GM19239 (cell line): ENCODE results near the gene RYR2.

Experiments used
- DNase-seq: peaks from one replicate; pipeline ENCODE4 v3.0.0; 2011; ENCODE audit warnings: low spot score; ENCODE audit not compliant: insufficient read length
- FAIRE-seq: peaks from 2 replicates; lab custom pipeline; 2011; peaks lifted over from hg19 to GRCh38; lab: Jason Lieb, UNC

RYR2 gene

DNA sequence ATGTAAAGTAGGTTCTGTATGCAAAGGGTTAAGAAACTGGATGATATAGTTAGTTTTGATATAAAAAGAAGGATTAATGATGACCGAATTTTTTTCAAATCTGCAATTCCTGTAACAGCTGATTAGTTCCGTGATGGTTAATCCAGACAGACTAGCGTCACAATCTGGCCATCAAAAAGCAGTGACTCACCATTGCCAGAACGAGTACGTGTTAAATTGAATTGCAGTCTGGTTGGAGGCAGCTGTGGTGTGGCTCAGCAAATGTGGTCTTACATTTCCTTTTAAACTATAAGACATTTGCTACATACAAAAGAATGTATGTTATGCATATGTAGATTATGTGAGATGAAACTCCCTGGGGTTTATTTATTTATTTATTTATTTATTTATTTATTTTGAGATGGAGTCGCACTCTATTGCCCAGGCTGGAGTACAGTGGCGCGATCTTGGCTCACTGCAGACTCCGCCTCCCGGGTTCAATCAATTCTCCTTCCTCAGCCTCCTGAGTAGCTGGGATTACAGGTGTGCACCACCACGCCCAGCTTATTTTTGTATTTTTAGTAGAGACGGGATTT, 139.8 kb downstream of the RYR2 start:
- no peak for FAIRE-seq
- no peak for DNase-seq

DNA sequence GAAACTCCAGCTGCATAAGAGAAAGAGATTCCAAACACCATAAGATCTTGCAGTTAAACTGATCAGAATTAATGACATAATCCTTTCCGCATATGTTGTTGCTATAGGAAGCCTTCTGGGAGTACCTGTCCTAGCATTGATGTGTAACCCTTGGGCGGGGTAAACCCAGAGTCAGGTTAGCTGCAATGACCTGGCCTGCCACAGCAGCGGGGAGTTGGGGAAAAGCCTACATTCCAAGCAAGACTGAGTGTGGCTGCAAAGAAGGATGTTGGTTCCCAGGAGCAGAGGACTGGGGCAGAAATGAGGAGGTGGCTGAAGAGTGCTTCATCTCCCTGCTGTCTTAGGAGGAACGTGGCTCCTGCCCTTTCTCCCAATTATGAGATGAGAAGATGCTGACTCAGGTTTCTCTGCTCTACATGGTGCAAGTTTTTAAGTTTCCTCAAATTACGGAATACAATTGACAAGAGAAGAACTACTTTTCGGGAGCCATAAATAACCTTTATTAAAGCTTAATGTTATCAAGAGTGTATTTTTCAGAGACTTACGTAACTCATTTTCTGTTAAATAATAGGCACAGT, 142.1 kb downstream of the RYR2 start:
- FAIRE-seq, result no peak

DNA sequence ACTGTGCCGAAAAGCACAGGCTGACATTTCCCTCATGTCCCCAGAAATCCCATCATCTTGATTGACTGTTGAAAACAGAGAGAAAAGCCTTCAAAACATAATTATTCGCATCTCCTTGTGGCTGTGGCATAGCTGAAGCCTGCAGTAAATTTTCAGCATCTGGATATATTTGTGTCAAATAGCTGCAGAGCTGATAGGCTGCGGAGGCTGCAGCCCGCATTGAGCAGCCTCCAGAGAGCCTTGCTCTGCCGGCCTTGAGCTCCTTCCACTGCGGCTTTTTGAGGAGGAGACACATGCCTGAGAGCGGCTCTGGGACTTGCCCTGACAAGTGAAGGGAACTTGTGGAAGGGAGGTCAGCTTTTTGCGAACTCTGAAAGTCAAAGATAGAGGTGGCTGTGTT, 144.7 kb downstream of the RYR2 start:
- DNase-seq (no peak), FAIRE-seq (no peak)

More for the DNA sequence above, 142.1 kb downstream of the RYR2 start:
- DNase-seq, result no peak

DNA sequence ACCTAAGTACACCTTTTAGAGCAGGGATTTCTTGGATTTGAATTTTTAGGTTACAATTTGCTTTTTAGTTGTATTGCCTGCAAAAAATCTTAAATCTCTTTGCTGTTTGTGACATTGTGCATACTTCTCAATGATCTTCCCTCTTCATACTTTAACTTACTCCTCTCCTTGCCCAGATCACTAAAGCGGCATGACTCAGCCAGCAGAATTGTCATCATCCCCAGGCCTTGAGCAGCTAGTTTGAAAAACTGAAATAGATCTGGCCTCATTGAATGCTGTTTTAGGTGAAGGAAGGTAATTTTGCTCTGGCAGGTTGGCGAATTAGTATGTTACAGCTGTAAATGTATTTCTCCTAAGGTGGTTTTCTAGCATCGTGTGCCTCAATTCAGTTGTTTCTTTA, 145.9 kb downstream of the RYR2 start:
- FAIRE-seq, result no peak
- no peak for DNase-seq

DNA sequence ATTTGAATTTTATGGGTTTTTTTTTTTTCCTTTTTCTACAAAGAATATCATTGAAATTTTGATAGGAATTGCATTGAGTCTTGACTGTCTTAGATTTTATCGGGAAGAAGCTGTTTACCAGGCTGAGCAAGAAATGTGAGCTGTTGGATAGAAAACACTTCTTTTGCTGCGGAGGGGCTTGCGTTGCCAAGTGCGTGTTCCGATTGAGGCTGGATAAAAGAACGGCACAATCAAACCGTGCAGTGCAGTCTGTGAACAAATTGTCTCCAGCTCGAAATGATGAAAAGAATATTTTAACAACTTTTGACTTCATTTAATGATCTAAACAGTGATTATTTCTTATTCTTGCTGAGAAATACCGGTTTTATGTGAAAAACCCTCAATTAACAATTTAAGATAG, 149.4 kb downstream of the RYR2 start:
- DNase-seq (no peak), FAIRE-seq (no peak)

DNA sequence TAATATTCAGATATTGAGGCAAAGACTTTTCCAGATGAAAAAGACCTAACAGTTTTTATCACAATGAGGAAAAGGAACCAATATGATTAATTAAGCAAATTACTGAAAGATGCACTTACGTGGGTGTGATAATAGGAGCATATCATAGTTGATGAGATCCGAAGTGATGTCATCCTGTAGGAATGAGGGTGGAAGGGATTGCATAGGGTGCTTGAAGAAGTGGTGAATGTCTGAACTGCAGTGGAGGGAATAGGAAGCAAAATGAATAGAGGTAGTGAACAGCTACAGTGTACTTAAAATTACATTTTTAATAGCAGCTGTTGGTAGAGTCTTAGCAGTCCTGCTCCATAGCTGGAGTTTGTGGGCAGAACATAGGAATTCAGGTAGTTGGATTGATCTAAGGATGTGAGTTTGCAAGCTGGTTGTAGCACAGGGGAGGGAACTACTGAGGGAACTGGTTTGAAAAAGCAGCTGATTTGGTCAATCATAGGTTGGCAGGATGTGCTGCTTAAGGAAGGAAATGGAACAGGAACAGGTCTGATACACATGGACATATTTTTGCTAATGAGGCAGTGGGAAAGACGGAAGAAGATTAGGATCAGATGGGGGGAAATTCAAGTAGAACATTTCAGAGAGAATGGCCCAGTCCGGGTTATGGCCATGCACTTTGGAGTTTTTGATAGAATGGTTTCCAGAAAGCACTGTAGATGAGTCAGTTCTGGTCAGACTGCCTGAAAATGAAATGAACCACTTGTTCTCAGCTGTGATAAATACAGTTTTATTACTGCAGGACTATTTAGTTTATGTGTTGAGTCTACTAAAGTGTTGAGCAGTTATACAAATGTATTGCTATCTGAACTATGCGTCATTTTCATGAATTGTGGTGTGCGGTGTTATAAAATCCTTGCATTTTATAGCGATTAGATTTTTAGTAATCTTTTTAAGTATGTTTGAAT, 155.8 kb downstream of the RYR2 start:
- FAIRE-seq (no peak), DNase-seq (no peak)

DNA sequence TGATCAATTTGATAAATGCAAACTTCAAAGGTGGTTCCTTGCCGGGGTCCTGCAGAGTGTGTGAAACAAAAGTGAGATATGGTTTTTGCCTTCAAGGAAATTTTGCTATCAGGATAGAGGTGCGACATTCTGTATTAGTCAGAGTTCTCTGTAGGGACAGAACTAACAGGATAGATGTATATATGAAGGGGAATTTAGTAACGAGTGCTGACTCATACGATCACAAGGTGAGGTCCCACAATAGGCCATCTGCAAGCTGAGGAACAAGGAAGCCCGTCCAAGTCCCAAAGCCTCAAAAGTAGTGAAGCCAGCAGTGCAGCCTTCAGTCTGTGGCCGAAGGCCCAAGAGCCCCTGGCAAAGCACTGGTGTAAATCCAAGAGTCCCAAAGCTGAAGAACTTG, 157.0 kb downstream of the RYR2 start:
- FAIRE-seq, result no peak
- DNase-seq, result no peak

DNA sequence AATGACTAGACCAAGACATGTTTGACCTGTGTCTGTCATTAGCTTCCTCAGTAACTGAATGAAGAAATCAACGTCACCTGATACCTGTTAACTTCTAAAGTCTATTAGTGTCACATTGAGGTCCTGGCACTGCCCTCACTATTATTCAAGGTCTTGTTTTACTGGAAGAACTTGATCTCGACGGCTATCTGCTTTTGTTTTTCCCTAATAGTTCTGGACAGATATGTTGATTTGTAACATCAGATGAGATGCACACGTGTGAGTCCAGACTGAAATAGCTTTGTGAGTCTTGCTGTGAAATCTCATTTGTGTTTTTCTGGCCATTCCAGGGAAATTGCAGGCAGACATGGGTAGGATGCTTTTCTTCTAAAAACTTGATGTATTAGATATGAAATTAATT, 159.2 kb downstream of the RYR2 start:
- DNase-seq (no peak), FAIRE-seq (no peak)

DNA sequence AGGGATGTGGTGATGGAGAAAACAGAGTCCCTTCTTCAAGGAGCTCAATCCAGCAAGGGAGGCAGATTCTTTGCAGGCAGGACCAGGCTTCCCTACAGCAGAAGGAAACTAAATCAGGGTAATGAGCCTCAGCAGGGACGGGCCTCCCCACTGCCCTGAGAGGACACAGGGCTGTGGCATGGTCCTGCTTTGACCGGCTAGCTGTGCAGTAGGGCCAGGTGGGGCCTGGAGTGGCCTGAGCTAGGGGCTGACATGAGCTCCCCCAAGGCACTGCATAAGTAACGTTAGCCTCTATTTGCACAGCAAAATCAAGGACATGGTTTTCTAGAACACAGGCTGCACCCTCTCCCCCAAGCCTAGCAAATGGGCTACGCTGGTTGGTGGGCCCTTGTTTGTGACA, 162.9 kb downstream of the RYR2 start:
- FAIRE-seq (no peak), DNase-seq (no peak)

DNA sequence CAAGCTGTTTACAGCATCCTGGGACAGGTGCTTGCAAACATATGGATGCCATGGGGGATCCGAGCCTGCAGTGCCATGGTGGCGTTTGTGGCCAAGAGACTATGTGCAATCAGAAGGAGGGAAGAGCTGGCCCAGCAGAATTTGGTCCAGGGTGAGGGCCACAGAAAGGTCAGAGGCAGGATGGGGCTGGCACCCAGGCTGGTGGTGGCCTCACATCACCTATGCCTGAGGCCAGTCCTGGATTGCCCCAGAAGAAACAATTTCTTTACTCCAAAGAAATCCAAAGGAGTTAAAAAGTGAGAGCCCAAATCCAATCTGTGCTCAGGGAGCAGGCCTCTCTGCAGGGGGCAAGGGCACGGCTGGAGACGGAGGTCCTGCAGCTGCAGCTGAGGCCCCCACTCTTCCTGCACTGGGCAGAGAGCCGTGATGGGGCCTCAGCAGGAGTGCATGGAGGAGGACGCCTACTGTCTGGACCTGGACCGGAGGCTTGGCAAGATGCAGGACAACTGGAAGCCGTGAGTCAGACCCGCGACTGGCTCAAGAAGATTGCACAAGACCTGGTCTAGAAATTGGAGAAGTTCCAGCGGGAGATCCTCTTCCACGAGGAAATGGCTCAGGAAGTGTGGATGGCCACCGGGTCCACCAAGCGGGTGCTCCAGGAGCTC, 163.5 kb downstream of the RYR2 start:
- FAIRE-seq (no peak), DNase-seq (no peak)

DNA sequence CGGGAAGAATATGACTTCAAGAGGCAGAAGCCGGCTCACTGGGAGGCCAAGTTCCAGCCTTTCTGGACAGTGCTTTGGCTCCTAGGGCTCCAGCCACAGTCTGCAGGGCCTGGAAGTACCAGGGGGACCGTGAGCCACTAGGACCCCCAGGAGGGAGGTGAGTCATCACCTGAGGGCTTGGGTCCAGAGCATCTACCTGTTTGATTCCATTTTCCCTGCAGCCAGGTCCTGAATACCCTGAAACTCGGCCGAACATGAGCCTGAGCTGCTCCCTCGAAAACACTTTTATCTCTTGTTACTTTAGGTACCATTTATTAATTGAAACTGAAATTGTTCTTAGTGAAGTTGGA, 164.1 kb downstream of the RYR2 start:
- DNase-seq (no peak), FAIRE-seq (no peak)

DNA sequence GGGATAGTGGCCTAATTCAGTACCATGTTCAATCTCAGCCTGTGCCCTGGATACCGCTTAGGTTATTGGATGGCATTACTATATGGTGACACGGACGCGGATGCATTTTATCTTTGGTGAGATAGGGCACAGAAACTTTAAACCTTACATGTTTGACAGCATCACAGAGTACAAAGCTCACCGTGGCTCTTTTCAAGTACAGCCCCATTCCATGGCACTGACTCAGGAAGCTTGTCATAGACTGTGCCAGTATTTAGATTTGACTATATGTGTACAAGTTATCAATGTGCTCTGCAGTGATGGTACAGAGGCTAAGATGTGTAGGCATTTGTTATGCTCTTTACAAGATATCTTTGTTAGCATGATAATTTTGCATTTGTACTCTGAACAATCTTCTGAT, 169.0 kb downstream of the RYR2 start:
- no peak for FAIRE-seq
- DNase-seq, result no peak

DNA sequence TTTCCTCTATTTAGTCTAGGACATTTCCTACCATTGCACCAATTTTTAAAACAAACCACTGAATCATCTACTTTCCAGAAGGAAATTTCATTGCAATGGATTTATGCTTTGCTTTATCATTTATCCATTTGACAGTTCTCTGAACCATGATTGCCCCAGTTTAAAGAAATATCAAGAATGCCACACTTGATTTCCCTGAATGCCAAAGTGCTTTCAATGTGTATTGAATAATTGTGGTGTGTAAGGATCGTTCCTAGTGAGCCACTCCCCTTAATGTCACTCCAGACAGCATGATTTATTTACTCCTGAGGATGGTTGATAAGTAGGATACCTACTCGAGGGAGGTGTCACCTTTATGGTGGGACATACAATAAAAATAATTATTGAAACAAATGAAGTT, 169.6 kb downstream of the RYR2 start:
- DNase-seq (no peak), FAIRE-seq (no peak)

DNA sequence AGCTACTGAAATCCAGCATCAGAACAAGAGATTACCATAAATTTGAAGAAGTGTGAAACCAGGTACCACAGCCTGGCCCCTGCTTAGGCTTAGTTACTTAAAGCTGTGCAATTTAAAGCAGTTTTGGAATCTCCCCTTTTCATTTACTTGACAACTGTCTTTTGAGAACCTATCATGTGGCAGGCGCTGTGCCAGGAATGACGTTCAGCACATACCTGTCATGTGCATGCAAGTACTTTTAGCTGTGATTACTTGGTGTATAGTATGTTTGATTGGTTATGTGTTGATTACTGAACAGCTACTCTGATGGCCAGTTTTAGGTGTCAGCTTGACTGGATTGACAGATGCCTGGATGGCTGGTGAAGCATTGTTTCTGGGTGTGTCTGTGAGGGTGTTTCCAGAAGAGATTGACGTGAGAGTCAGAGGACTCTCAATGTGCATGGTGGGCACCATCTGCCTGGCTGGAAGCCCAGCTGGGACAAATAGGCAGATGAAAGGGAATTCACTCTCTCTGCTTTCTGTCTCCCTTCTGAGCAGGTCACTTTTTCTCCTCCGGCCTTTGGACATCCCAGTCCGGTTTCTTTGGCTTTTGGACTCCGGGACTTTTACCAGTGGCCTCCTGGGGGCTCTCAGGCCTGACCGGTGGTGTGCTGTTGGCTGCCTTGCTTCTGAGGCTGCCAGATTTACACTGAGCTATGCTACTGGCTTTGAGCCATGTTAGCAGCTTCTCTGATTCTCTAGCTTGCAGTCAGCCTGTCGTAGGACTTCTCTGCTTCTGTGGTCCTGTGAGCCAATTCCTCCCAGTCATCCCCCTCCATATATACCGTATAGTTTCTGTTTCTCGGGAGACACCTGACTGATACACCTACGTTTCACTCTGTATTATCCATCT, 178.0 kb downstream of the RYR2 start:
- FAIRE-seq, result no peak
- no peak for DNase-seq

DNA sequence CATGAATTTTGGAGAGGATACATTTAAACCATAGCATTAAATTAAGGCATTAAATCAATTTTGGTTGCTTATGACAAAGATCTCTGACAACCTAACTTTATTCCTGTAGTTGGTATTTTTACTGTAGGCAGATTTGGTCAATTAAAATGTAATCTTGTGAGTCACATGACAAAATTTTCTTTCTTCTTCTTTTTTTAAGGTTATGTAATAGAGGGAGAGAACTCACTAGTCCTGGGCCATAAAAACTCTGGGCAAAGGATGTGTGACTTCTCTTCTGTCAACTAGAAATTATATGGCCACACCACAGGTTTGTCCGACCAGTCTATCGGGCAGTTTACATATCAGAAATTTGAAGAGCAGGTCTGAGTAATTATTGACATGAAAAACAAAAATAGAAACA, 181.4 kb downstream of the RYR2 start:
- FAIRE-seq (no peak), DNase-seq (no peak)

DNA sequence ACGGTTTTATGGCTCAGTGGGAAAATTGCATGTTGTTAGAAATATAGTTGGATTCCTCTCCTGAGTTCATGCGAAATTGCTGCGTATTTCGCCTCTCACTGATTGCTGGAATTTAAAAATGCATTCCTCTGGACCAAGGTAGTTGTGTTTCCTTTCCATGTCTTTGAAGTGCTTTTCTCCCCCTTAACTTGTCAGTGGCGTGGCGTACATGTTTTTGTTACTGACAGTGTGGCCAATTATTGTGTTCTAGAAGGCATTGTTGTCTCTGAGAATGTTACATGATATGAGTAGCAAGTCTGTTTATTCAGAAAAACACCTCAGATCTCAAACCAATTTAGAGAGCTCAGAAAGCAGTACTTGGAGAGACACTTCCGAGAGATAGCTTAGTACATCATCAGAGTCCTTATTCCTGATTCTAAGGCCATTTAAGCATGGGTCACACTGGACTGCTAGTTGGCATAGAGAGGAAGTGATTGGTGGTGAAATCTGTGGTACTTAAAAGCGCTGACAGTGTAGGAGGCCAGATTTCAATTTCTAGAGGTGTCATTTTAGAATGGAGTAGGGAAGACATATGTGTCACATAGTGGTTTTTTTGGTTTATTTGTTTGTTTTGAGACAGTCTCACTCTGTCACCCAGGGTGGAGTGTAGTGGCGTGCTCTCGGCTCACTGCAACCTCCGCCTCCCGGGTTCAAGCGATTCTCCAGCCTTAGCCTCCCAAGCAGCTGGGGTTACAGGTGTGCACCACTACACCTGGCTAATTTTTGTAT, 184.4 kb downstream of the RYR2 start:
- no peak for DNase-seq
- FAIRE-seq, result no peak

DNA sequence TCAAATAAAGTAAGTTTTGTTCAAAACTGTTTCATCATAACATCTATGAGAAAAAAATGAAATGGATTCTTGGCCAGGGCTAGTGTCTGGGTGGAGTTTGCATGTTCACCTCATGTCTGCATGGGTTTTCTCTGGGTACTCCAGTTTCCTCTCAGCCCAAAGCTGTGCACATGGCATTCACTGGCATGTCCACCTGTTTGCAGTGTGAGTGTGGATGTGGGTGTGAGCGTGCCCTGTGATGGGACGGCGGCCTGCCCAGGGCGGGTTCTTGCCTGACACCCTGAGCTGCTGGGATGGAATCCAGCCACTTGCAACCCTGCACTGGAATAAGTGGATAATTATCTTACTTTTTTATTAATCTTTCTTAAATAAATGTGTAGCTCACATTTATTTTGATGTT, 185.5 kb downstream of the RYR2 start:
- no peak for DNase-seq
- no peak for FAIRE-seq

DNA sequence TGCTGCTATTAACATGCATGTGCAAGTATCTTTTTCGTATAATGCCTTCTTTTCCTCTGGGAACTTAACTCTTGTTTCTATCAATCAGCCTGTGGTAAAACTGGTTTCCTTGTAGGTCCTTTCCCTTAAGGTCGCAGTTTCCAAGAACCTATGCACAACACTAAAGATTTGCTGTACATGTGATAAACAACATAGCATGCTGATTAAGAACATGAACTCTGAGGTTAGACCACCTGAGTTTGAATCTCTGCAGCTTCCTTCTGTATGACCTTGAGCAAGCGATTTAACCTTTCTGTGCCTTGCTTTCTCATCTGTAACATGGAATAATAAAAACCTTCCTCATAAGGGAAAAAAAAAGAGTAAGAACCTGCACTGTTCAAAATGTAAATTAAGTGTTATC, 186.4 kb downstream of the RYR2 start:
- FAIRE-seq (no peak), DNase-seq (no peak)

DNA sequence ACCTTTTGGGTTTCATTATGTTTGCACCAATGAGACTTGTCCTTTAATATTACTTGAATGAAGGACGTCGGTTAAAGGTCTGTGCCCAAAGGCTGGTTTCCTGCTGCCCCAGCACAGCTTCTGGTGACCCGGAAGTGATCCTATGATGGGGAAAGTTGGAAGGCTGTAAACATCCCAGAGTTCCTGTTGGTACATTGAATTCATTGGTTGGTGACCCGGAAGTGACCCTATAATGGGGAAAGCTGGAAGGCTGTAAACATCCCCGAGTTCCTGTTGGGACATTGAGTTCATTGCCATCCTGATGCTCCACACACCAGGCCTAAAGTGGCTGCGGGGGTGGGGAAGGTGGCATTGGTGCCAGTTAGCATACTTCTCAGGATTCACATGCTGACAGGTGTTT, 187.3 kb downstream of the RYR2 start:
- FAIRE-seq (no peak), DNase-seq (no peak)
